Measurements from ENCODE around the gene SMAD7.
A peak's percentile ranks its signal among the peaks of the same experiment; 100 is the strongest.

SMAD7 gene

GRCh38 chr18:48985161-48985560 is 34.4 kb upstream of the SMAD7 start:
- TF ChIP-seq CTCF (IDR thresholded peaks at IDR 0.05; ENCODE audit: insufficient read depth, missing control alignments) = no peak
- FAIRE-seq = no peak
- no peak for DNase-seq (ENCODE audit: insufficient read length, low spot score)

- TF ChIP-seq CTCF (IDR thresholded peaks at IDR 0.05; ENCODE audit: insufficient read depth, missing control alignments) = no peak
- DNase-seq (ENCODE audit: insufficient read length, low spot score) = no peak
- no peak for FAIRE-seq
These were observed 33.1 kb upstream of the SMAD7 start for GRCh38 chr18:48983793-48984437.

- DNase-seq (ENCODE audit: insufficient read length, low spot score) (no peak), FAIRE-seq (no peak)
- no peak for TF ChIP-seq CTCF (IDR thresholded peaks at IDR 0.05; ENCODE audit: insufficient read depth, missing control alignments)
These were observed 31.5 kb upstream of the SMAD7 start for GRCh38 chr18:48982266-48982665.

DNA sequence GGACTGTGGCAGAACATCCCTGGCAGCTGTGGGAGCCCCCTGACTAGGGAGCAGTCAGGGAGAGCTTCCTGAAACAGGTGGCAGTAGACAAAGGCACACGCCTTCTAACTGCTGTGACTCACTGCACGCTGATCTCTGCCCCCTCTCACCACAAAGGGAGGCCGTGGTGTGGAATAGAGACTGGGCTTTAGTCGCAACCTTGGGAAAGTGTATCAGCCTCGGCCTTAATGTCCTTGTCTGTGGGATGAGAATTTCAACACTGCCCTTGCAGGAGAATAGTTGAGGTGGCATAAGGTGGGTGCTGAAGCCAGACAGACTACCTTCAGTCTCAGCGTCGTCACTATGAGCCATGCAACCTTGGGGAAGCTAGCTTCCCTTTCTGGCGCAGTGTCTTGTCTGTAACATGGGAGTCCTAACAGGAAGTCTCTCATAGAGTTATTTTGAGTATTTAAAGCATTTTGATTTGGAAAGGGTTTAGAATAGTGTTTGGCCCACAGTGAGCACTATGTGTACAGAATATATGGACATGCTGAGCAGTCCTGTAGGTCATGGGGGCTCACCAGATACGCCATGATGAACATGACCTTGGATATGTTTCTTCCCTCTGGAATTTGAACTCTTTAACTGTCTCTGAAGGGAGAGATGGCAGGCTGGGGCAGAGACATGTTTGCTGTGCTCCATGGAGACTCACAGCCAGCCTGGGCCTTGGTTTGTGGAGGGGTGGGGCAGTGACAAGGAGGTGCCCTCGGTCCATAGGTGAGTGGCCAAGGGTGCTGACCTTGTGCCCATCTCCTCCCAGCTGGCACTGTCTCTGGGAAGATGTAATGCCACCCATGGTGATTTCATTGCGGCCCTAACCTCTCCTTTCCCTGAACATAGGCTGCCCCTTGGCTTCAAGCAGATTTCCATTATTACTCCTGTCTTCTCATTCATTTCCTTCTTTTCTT is 29.5 kb upstream of the SMAD7 start:
- DNase-seq (ENCODE audit: insufficient read length, low spot score) = no peak
- FAIRE-seq = no peak
- no peak for TF ChIP-seq CTCF (IDR thresholded peaks at IDR 0.05; ENCODE audit: insufficient read depth, missing control alignments)

- TF ChIP-seq CTCF (IDR thresholded peaks at IDR 0.05; ENCODE audit: insufficient read depth, missing control alignments) = no peak
- peak; percentile 29 for FAIRE-seq
- DNase-seq (ENCODE audit: insufficient read length, low spot score) = no peak
These were observed 27.1 kb upstream of the SMAD7 start for GRCh38 chr18:48977914-48978313.

- peak; percentile 90 for DNase-seq (ENCODE audit: insufficient read length, low spot score)
- no peak for FAIRE-seq
- no peak for TF ChIP-seq CTCF (IDR thresholded peaks at IDR 0.05; ENCODE audit: insufficient read depth, missing control alignments)
These were observed 25.3 kb upstream of the SMAD7 start for GRCh38 chr18:48975817-48976649.

Data from D721Med (cell line).